Measurements from ENCODE around the gene TRIP6. TPM values are rescaled to one million over a fixed set of nuclear protein-coding genes. Genes with fewer than 3 reads are reported as not detected.

The TRIP6 gene
- total RNA-seq, 2 experiments from 2014 or later: 28.9 to 30.1 TPM

DNA sequence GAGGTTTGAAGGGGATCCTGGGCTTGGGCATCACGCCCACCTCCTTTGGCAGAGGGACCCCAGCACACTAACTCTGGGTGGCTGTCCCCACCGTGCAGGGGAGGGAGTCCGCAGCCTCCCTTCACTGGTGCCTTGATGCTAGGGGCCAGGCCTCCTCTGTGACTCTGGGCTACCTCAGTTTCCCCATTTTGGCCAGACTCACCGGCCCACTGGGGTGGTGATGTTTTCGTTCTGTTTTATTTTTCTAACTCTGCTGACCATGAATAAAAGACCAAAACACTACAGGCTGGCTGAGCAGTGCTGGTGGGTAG lies 503 bp upstream of the TRIP6 start:
- Mint-ChIP-seq H3K36me3 (ENCODE audit: low read depth) (peaks cover 34% of the 10 kb centered on the region), H3K27ac (peak overlapping the region; percentile 90), H3K27me3 (no peaks in the 10 kb centered on the region), H3K4me1 (peaks cover 23% of the 10 kb centered on the region), H3K9me3 (no peaks in the 10 kb centered on the region), H3K4me3 (peak overlapping the region; percentile 89)
- no peak for DNase-seq
- ChIA-PET POLR2A (interaction anchor here (1.6 kb wide), 1 partner anchor 9 kb away, joined by 8 read pairs; the partner anchor contains the start of gene SRRT), CTCF (no interaction called here)

DNA sequence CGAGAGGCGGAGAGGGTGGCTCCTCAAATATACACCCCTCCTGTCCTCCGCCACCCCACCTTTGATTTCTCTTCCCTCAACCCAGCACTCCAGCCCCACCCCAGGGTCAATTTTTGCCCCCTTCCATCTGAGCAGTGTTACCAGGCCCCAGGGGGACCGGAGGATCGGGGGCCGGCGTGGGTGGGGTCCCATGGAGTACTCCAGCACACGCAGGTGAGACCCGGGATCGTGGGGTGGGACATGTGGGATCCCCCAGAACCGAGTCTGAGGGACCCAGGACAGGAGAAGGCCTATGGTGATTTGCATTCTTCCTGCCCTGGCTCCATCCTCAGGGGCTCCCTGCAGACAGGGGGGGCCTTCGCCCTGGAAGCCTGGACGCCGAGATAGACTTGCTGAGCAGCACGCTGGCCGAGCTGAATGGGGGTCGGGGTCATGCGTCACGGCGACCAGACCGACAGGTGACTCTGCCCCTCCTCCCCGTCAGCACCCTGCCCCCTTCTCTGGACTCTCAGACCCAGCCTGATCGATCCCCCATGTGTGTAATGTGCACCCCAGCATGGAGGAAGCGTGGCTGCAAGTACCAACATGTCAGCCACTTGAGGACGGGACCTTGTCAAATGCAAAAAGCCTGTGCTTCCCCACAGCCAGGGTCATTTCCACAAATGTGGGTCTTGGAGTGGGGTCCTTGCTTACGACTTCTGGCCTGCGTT lies 744 bp downstream of the TRIP6 start:
- no peaks in the 10 kb centered on the region for H3K27me3 Mint-ChIP-seq
- peak overlapping the region; percentile 79 for H3K27ac Mint-ChIP-seq
- POLR2A ChIA-PET: interaction anchor here (1.6 kb wide), 1 partner anchor 7 kb away, joined by 8 read pairs; the partner anchor contains the start of gene SRRT
- CTCF ChIA-PET: no interaction called here
- peak overlapping the region; percentile 89 for H3K4me3 Mint-ChIP-seq
- H3K36me3 Mint-ChIP-seq (ENCODE audit: low read depth): peaks cover 29% of the 10 kb centered on the region
- no peak for DNase-seq
- no peaks in the 10 kb centered on the region for H3K9me3 Mint-ChIP-seq
- peaks cover 26% of the 10 kb centered on the region for H3K4me1 Mint-ChIP-seq

DNA sequence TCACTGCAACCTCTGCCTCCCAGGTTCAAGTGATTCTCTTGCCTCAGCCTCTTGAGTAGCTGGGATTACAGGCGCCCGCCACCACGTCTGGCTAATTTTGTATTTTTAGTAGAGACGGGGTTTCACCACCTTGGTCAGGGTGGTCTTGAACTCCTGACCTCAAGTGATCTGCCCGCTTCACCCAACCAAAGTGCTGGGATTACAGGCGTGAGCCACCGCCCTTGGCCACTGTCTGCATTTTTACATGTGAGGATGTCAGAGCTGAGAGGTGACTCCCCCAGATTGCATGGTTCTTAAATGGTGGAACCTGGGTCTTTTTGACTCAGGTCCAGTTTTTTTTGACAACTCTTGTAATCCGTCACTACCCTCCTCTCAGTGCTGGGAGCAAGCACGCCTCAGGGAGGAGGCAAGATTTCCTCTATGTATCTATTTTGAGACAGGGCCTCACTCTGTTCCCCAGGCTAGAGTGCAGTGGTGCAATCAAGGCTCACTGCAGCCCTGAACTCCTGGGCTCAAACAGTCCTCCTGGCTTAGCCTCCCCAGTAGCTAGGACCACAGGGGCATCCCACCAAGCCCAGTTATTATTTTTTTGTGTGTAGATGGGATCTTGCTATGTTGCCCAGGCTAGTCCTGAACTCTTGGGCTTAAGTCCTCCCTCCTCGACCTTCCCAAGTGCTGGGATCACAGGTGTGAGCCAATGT lies 6.6 kb downstream of the TRIP6 start:
- H3K27ac Mint-ChIP-seq: peak overlapping the region; percentile 97
- no peaks in the 10 kb centered on the region for H3K9me3 Mint-ChIP-seq
- ChIA-PET CTCF (interaction anchor here (2.3 kb wide), 1 partner anchor 22 kb away, joined by 14 read pairs; the partner anchor contains the start of gene SLC12A9), POLR2A (interaction anchor here (0.6 to 6.6 kb wide), 6 partner anchors 13 to 753 kb away, joined by 3 to 251 read pairs (median 15); partner anchors contain the start of genes FBXO24, LRCH4, SLC12A9 and UFSP1)
- no peaks in the 10 kb centered on the region for H3K27me3 Mint-ChIP-seq
- peaks cover 64% of the 10 kb centered on the region for H3K36me3 Mint-ChIP-seq (ENCODE audit: low read depth)
- DNase-seq: no peak
- H3K4me1 Mint-ChIP-seq: peaks cover 50% of the 10 kb centered on the region
- H3K4me3 Mint-ChIP-seq: peak overlapping the region; percentile 98

DNA sequence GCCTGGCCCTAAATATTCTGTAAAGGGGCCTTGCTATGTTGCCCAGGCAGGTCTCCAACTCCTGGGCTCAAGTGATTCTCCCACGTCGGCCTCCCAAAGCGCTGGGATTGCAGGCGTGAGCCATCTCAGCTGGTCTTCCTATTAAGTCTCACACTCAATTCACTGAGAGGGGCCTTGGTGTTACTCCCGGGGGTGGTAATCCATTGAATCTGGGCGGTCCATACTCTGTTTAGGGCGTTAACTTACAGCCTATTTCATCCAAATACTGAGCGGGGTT lies 7.1 kb downstream of the TRIP6 start:
- peaks cover 69% of the 10 kb centered on the region for H3K36me3 Mint-ChIP-seq (ENCODE audit: low read depth)

DNA sequence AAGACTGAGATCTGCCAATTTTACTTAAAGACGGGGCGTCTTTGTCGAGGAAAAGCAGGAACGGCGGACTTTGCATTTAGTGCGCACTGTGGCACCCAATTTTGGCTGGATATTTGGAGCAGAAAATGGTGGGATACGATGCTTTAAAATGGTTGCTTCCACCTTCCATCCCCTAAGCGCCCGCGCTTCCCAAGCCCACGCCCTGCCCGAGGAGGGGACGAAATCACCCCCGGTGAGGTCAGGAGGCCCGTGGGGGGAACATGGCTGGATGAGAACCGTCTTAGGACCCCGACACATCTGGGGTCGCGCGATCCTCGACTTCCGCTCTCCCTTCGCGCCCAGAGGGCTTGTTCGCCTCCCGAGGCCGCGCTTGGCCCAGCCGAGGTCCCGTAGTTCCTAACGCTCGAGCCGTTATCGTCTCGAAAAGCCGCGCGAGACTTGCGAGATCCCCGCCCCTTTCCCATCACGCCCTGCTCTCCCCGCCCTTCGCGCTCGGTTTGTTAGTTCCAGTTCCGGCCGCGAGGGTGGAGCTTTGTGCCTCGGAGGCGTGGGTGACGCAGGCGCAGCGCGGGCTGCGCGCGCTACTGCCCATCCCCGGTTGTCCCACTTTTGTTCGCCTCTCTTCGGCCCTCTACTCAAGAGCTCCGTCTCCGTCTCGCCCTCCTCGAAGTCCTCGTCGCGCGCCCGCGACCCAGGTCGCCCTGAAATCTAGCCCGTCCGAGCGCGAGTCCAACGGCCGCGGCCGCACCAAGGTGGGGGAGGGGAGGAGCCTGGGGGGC lies 7.6 kb downstream of the TRIP6 start, which contains the start of gene SRRT:
Gene SRRT (plus strand): TSS at position 527 of the 779 bp plus-strand sequence. CDS start 488 bp downstream, outside the sequence.
- CTCF ChIA-PET: interaction anchor here (0.6 to 2.3 kb wide), 8 partner anchors 12 to 369 kb away, joined by 3 to 14 read pairs (median 8); partner anchors contain the start of genes MOSPD3, PLOD3, POP7 and SLC12A9
- peak within 1 kb of the TSS; percentile 98 for H3K4me3 Mint-ChIP-seq
- H3K9me3 Mint-ChIP-seq: no peaks in the 10 kb centered on the region
- DNase-seq: peak; percentile 99
- POLR2A ChIA-PET: interaction anchor here (0.7 to 6.6 kb wide), 37 partner anchors 8 to 1375 kb away, joined by 3 to 251 read pairs (median 5); partner anchors contain the start of genes AP1S1, AP4M1, FBXO24 and LRCH4
- H3K4me1 Mint-ChIP-seq: peaks cover 60% of the 10 kb centered on the region
- peaks cover 74% of the 10 kb centered on the region for H3K36me3 Mint-ChIP-seq (ENCODE audit: low read depth)
- H3K27me3 Mint-ChIP-seq: no peaks in the 10 kb centered on the region
- peak within 1 kb of the TSS; percentile 97 for H3K27ac Mint-ChIP-seq

More for the DNA sequence above, 7.1 kb downstream of the TRIP6 start:
- peak overlapping the region; percentile 98 for H3K4me3 Mint-ChIP-seq
- H3K9me3 Mint-ChIP-seq: no peaks in the 10 kb centered on the region
- no peaks in the 10 kb centered on the region for H3K27me3 Mint-ChIP-seq
- H3K27ac Mint-ChIP-seq: peak overlapping the region; percentile 97
- POLR2A ChIA-PET: interaction anchor here (1.1 to 6.6 kb wide), 6 partner anchors 13 to 754 kb away, joined by 3 to 251 read pairs (median 15); partner anchors contain the start of genes FBXO24, LRCH4, MOSPD3 and SLC12A9
- CTCF ChIA-PET: interaction anchor here (2.3 kb wide), 1 partner anchor 22 kb away, joined by 14 read pairs; the partner anchor contains the start of gene SLC12A9
- H3K4me1 Mint-ChIP-seq: peaks cover 55% of the 10 kb centered on the region
- DNase-seq: no peak

DNA sequence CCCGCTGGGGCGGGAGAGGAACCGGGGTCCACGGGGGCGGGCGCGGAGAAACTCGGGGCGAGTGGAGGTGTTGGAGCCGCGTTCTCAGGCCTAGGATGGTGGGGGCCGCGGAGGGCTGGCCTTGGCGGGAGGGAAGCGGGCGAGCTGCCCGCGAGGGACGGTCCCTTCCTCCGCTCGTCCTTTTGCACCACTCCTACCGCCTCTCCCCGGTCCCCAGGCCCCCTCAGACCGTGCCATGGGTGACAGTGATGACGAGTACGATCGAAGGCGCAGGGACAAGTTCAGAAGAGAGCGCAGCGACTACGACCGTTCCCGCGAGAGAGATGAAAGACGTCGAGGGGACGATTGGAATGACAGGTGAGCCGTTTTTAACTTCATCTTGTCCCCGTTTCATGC lies 8.2 kb downstream of the TRIP6 start:
- peak; percentile 55 for DNase-seq
- Mint-ChIP-seq H3K27me3 (no peaks in the 10 kb centered on the region), H3K4me3 (peak overlapping the region; percentile 98), H3K9me3 (no peaks in the 10 kb centered on the region), H3K4me1 (peaks cover 64% of the 10 kb centered on the region), H3K27ac (peak overlapping the region; percentile 97), H3K36me3 (ENCODE audit: low read depth) (peaks cover 76% of the 10 kb centered on the region)
- ChIA-PET CTCF (interaction anchor here (0.6 to 2.3 kb wide), 7 partner anchors 11 to 368 kb away, joined by 3 to 14 read pairs (median 8); partner anchors contain the start of genes MOSPD3, PLOD3, POP7 and SLC12A9), POLR2A (interaction anchor here (0.6 to 6.6 kb wide), 36 partner anchors 8 to 1375 kb away, joined by 3 to 251 read pairs (median 5); partner anchors contain the start of genes AP4M1, FBXO24, LRCH4 and MCM7)

DNA sequence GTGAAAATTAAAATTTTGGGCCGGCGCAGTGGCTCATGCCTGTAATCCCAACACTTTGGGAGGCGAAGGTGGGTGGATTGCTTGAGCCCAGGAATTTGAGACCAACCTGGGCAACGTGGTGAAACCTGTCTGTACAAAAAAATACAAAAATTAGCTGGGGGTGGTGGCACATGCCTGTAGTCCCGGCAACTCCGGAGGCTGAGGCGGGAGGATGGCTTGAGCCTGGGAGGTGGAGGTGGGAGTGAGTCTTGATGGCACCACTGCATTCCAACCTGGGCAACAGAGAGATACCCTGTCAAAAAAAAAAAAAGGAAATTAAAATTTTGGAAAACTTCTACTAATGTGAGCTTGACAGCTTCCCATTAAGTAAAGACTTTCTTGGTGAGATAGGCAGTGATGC lies 10.8 kb downstream of the TRIP6 start:
- CTCF ChIA-PET: interaction anchor here (1.2 to 1.7 kb wide), 4 partner anchors 8 to 26 kb away, joined by 3 to 6 read pairs (median 5); partner anchors contain the start of gene SLC12A9
- H3K36me3 Mint-ChIP-seq (ENCODE audit: low read depth): peaks cover 82% of the 10 kb centered on the region
- no peak for DNase-seq
- no peak overlapping the region for H3K4me3 Mint-ChIP-seq
- no peak overlapping the region for H3K27ac Mint-ChIP-seq
- peaks cover 66% of the 10 kb centered on the region for H3K4me1 Mint-ChIP-seq
- H3K27me3 Mint-ChIP-seq: no peaks in the 10 kb centered on the region
- POLR2A ChIA-PET: interaction anchor here (0.6 to 6.6 kb wide), 2 partner anchors 9 to 24 kb away, joined by 3 to 251 read pairs; partner anchors contain the start of gene UFSP1
- H3K9me3 Mint-ChIP-seq: no peaks in the 10 kb centered on the region

DNA sequence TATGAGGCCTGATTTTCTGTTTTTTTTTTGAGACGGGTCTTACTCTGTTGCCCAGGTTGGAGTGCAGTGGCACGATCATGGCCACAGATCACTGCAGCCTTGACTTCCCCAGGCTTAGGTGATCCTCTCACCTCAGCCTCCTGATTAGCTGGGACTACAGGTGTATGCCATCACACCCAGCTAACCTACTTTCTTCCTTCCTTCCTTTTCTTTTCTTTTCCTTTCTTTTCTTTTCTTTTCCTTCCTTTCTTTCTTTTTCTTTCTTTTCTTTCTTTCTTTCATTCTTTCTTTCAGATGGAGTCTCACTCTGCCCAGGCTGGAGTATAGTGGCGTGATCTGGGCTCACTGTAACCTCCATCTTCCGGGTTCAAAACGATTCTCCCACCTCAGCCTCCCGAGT lies 11.5 kb downstream of the TRIP6 start:
- Mint-ChIP-seq H3K4me1 (peaks cover 70% of the 10 kb centered on the region), H3K27ac (peak overlapping the region; percentile 56), H3K36me3 (ENCODE audit: low read depth) (peaks cover 85% of the 10 kb centered on the region), H3K4me3 (no peak overlapping the region), H3K9me3 (no peaks in the 10 kb centered on the region), H3K27me3 (no peaks in the 10 kb centered on the region)
- DNase-seq: no peak
- CTCF ChIA-PET: interaction anchor here (1.2 to 1.7 kb wide), 3 partner anchors 9 to 27 kb away, joined by 3 to 6 read pairs (median 5); partner anchors contain the start of gene SLC12A9
- POLR2A ChIA-PET: interaction anchor here (0.6 to 6.6 kb wide), 2 partner anchors 8 to 25 kb away, joined by 3 to 251 read pairs; partner anchors contain the start of gene UFSP1

DNA sequence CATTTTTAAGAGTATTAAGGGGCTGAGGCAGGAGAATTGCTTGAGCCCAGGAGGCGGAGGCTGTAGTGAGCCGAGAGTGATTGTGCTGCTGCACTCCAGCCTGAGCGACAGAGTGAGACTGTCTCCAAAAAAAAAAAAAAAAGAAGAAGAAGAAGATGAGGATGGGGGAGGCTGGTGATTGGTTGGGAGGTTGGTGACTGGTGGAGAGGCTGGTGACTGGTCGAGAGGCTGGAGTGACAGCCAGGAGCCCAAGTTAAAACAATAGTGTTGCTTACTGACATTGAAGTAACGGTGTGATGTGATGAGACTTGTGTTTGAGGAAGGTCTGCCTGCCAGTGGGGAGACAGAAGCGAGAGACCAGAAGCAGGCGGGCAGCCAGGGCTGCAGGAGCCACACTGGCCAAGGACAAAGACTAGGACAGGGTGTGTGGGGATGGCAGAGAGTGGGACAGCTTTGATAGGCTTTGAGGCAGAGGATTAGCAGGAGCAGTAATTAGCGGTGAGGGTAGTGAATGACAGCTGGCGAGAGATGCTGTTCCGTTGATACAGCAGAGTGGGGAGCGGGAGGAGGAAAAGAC lies 12.6 kb downstream of the TRIP6 start:
- H3K9me3 Mint-ChIP-seq: no peaks in the 10 kb centered on the region
- no peaks in the 10 kb centered on the region for H3K27me3 Mint-ChIP-seq
- H3K4me1 Mint-ChIP-seq: peaks cover 70% of the 10 kb centered on the region
- peak overlapping the region; percentile 1 for H3K27ac Mint-ChIP-seq
- peaks cover 84% of the 10 kb centered on the region for H3K36me3 Mint-ChIP-seq (ENCODE audit: low read depth)
- H3K4me3 Mint-ChIP-seq: no peak overlapping the region
- ChIA-PET POLR2A (interaction anchor here (6.6 kb wide), 1 partner anchor 7 kb away, joined by 251 read pairs; the partner anchor contains the start of gene UFSP1), CTCF (no interaction called here)
- no peak for DNase-seq

DNA sequence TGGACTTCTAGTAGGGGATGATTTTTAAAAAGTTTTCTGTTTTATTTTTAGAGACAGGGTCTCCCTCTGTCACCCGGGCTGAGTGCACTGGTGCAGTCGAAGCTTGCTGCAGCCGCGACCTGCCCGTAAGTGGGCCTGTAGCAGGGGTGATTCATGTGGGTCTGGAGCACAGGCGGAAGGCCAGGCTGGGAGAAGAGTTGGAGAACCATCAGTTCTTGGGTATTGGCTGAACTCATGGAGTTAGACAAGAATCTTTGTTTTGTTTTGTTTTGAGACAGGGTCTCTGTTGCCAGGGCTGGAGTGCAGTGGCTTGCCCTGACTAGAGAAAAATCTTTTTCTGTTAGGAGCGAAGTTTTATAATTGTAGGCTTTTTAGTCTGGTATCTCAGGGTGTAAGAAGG lies 13.5 kb downstream of the TRIP6 start:
- peaks cover 86% of the 10 kb centered on the region for H3K36me3 Mint-ChIP-seq (ENCODE audit: low read depth)
- no peak overlapping the region for H3K4me3 Mint-ChIP-seq
- ChIA-PET POLR2A (no interaction called here), CTCF (no interaction called here)
- no peaks in the 10 kb centered on the region for H3K27me3 Mint-ChIP-seq
- H3K4me1 Mint-ChIP-seq: peaks cover 70% of the 10 kb centered on the region
- no peaks in the 10 kb centered on the region for H3K9me3 Mint-ChIP-seq
- H3K27ac Mint-ChIP-seq: no peak overlapping the region
- no peak for DNase-seq

DNA sequence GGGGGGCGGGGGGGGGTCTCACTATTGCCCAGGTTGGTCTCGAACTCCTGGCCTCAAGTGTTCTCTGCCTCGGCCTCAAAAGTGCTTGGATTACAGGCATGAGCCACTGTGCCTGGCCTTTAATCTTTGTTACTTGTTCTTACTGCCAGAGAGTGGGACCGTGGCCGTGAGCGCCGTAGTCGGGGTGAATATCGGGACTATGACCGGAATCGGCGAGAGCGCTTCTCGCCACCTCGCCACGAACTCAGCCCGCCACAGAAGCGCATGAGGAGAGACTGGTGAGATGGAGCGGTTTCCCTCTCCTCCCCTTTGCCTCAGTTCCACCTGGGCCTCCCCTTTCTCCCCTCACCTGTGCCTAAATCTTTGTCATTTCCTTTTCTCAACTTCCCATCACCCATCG lies 13.9 kb downstream of the TRIP6 start:
- peaks cover 88% of the 10 kb centered on the region for H3K36me3 Mint-ChIP-seq (ENCODE audit: low read depth)
- H3K4me3 Mint-ChIP-seq: no peak overlapping the region
- H3K27me3 Mint-ChIP-seq: no peaks in the 10 kb centered on the region
- peaks cover 72% of the 10 kb centered on the region for H3K4me1 Mint-ChIP-seq
- H3K27ac Mint-ChIP-seq: no peak overlapping the region
- ChIA-PET POLR2A (interaction anchor here (1.5 kb wide), 1 partner anchor 176 kb away, joined by 4 read pairs; the partner anchor contains the start of gene POP7), CTCF (no interaction called here)
- DNase-seq: no peak
- H3K9me3 Mint-ChIP-seq: no peaks in the 10 kb centered on the region

DNA sequence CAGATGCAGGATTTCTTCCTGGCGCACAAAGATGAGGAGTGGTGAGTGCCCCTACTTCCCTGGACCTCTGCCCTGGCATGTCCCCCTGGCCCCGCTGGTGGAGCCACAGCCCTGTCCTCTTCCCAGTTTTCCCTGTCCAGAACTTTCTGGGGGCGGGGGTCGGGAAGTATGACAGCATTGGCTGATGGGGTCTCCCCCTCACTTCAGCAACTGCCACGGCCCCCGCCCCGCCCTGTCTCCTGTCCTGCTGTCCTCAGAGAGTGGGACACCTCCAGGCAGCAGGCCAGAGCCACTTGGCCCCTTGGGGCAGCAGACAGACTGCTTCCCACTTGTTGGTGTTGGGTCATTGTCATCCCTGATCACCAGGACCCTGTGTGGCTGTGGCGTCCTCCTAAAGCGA lies 15.0 kb downstream of the TRIP6 start:
- no peak for DNase-seq
- Mint-ChIP-seq H3K36me3 (ENCODE audit: low read depth) (peaks cover 90% of the 10 kb centered on the region), H3K9me3 (no peaks in the 10 kb centered on the region), H3K4me1 (peaks cover 74% of the 10 kb centered on the region), H3K27me3 (no peaks in the 10 kb centered on the region), H3K4me3 (no peak overlapping the region), H3K27ac (no peak overlapping the region)
- POLR2A ChIA-PET: interaction anchor here (1.5 kb wide), 1 partner anchor 177 kb away, joined by 4 read pairs; the partner anchor contains the start of gene POP7
- CTCF ChIA-PET: no interaction called here
